Measurements from ENCODE around the gene ATG7. TPM values are rescaled to one million over a fixed set of nuclear protein-coding genes. Genes with fewer than 3 reads are reported as not detected.

Gene ATG7
- total RNA-seq, 1 experiment from 2014 or later, result 29.3 TPM

DNA sequence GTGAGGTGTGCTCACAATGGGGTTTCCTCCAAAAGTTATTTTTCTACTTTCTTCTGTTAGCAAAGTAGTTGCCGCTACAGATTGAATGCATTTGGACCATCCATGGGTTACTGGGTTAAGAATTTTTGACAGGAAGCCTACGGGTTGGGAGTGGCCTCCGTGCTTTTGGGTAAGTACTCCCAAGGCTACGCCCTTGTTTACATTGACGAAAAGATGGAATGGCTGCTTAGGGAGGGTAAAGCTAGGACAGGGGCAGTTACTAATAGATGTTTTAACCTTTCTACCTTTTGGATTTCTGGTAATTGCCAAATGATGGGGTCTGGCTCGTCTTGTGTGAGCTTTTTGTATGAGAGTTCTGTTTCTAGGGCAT lies 20.4 kb upstream of the ATG7 start:
- no TSS peak for BruUV-seq (replicated peaks)
- Histone ChIP-seq H2AFZ (ENCODE audit: low read depth, low read length, poor library complexity, severe bottlenecking) (no peak overlapping the region), H3K27me3 (ENCODE audit: insufficient read depth, low read length) (no peaks in the 10 kb centered on the region), H3K9me2 (ENCODE audit: insufficient read depth) (no peaks in the 10 kb centered on the region), H3K4me2 (ENCODE audit: low read length) (no peak overlapping the region), H3K9me3 (ENCODE audit: control insufficient read depth in 1 of 2, insufficient read depth in 1 of 2, low read depth in 1 of 2, low read length in 2 of 2) (no peaks in the 10 kb centered on the region), H3K79me2 (ENCODE audit: insufficient read depth, low read length) (no peaks in the 10 kb centered on the region), H4K20me1 (ENCODE audit: insufficient read depth) (no peaks in the 10 kb centered on the region), H3K36me3 (ENCODE audit: control insufficient read depth in 1 of 2, insufficient read depth in 2 of 2, low read length in 2 of 2) (no peaks in the 10 kb centered on the region), H3K27ac (ENCODE audit: low read depth, low read length) (no peak overlapping the region), H3K4me3 (replicated peaks in 1 of 2; ENCODE audit: low read depth in 1 of 2, low read length in 2 of 2) (no peak overlapping the region), H3K9ac (ENCODE audit: low read length) (no peak overlapping the region), H3K4me1 (ENCODE audit: control insufficient read depth in 1 of 2, insufficient read depth in 2 of 2, low read length in 2 of 2) (peaks cover 0 to 5% of the 10 kb centered on the region in 2 experiments; a peak in 2 of 4 replicates)
- POLR2A ChIA-PET, result no interaction called here
- ATAC-seq, result no peak
- CTCF ChIA-PET, result no interaction called here
- RAD21 ChIA-PET (ENCODE audit: low non-redundant PET in 1 of 2, low total read pairs in 2 of 2, uncharacterized antibody in 2 of 2, unreplicated experiment in 2 of 2), result no interaction called here
- no peak for DNase-seq (ENCODE audit: low read depth, low spot score)
- intact Hi-C loops (cut with micrococcal nuclease), result no loop called here
- TF ChIP-seq JUND (IDR thresholded peaks at IDR 0.05), result no peak
- no peak for TF ChIP-seq POLR2A (IDR thresholded peaks at IDR 0.05; ENCODE audit: borderline replicate concordance, extremely low read depth, insufficient read depth, insufficient read length)
- TF ChIP-seq EZH2 (IDR thresholded peaks at IDR 0.05), result no peak
- no peak for TF ChIP-seq EGR1 (IDR thresholded peaks at IDR 0.05; ENCODE audit: low read depth)
- TF ChIP-seq EZH2phosphoT487 (IDR thresholded peaks at IDR 0.05; ENCODE audit: borderline replicate concordance), result no peak
- TF ChIP-seq POLR2AphosphoS5 (IDR thresholded peaks at IDR 0.05; ENCODE audit: low read depth, low read length), result no peak
- TF ChIP-seq CBX3 (IDR thresholded peaks at IDR 0.05; ENCODE audit: low read depth), result no peak
- TF ChIP-seq TCF7L2 (IDR thresholded peaks at IDR 0.05; ENCODE audit: borderline replicate concordance, extremely low read depth, insufficient read depth, insufficient read length), result no peak
- TF ChIP-seq, protein P1, sequence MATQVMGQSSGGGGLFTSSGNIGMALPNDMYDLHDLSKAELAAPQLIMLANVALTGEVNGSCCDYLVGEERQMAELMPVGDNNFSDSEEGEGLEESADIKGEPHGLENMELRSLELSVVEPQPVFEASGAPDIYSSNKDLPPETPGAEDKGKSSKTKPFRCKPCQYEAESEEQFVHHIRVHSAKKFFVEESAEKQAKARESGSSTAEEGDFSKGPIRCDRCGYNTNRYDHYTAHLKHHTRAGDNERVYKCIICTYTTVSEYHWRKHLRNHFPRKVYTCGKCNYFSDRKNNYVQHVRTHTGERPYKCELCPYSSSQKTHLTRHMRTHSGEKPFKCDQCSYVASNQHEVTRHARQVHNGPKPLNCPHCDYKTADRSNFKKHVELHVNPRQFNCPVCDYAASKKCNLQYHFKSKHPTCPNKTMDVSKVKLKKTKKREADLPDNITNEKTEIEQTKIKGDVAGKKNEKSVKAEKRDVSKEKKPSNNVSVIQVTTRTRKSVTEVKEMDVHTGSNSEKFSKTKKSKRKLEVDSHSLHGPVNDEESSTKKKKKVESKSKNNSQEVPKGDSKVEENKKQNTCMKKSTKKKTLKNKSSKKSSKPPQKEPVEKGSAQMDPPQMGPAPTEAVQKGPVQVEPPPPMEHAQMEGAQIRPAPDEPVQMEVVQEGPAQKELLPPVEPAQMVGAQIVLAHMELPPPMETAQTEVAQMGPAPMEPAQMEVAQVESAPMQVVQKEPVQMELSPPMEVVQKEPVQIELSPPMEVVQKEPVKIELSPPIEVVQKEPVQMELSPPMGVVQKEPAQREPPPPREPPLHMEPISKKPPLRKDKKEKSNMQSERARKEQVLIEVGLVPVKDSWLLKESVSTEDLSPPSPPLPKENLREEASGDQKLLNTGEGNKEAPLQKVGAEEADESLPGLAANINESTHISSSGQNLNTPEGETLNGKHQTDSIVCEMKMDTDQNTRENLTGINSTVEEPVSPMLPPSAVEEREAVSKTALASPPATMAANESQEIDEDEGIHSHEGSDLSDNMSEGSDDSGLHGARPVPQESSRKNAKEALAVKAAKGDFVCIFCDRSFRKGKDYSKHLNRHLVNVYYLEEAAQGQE (IDR thresholded peaks at IDR 0.05; ENCODE audit: low read depth), result no peak
- TF ChIP-seq, protein P2, sequence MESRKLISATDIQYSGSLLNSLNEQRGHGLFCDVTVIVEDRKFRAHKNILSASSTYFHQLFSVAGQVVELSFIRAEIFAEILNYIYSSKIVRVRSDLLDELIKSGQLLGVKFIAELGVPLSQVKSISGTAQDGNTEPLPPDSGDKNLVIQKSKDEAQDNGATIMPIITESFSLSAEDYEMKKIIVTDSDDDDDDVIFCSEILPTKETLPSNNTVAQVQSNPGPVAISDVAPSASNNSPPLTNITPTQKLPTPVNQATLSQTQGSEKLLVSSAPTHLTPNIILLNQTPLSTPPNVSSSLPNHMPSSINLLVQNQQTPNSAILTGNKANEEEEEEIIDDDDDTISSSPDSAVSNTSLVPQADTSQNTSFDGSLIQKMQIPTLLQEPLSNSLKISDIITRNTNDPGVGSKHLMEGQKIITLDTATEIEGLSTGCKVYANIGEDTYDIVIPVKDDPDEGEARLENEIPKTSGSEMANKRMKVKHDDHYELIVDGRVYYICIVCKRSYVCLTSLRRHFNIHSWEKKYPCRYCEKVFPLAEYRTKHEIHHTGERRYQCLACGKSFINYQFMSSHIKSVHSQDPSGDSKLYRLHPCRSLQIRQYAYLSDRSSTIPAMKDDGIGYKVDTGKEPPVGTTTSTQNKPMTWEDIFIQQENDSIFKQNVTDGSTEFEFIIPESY (IDR thresholded peaks at IDR 0.05; ENCODE audit: extremely low read depth, insufficient replicate concordance, low read length), result no peak
- no peak for TF ChIP-seq ELF1 (IDR thresholded peaks at IDR 0.05; ENCODE audit: borderline replicate concordance, low read depth)
- TF ChIP-seq, protein P3, sequence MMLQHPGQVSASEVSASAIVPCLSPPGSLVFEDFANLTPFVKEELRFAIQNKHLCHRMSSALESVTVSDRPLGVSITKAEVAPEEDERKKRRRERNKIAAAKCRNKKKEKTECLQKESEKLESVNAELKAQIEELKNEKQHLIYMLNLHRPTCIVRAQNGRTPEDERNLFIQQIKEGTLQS (IDR thresholded peaks at IDR 0.05), result no peak
- no peak for TF ChIP-seq ZFX (IDR thresholded peaks at IDR 0.05)
- TF ChIP-seq, protein P4, sequence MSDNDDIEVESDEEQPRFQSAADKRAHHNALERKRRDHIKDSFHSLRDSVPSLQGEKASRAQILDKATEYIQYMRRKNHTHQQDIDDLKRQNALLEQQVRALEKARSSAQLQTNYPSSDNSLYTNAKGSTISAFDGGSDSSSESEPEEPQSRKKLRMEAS (IDR thresholded peaks at IDR 0.05), result no peak
- TF ChIP-seq YY1 (IDR thresholded peaks at IDR 0.05; ENCODE audit: extremely low read depth, insufficient replicate concordance, low read depth, low read length), result no peak

All from HCT116 (cell line).